AG20443 (cell line): ENCODE results near the gene SHISA7.
"Not testable (repeated sequence)": the region's sequence is repeated elsewhere in the genome, so short reads cannot be mapped to it uniquely, and the experiment has no call there.

ENCODE experiments used
- DNase-seq: peaks from one replicate; pipeline ENCODE4 v3.0.0; 2012; ENCODE audit warnings: low spot score, mixed read lengths

The SHISA7 gene

DNA sequence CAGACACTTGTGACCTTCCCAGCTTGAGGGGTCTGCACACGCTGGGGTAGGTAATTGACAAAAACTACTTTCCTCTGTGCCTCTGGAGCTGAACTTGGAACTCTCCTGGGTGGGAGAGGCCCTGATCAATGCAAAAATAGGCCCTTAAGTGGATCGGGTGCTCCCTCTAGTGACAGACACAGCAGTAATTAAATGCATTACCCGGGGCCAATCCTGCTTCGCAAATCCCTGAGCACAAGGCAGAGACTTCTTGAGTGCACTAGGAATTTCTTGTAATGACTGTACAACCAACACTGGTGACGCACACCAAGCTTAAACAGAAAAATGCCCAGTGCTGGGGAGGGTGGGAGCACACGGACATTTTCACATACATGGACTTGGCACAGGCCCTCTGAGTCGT lies 24.9 kb downstream of the SHISA7 start:
- peak; percentile 88 for DNase-seq

DNA sequence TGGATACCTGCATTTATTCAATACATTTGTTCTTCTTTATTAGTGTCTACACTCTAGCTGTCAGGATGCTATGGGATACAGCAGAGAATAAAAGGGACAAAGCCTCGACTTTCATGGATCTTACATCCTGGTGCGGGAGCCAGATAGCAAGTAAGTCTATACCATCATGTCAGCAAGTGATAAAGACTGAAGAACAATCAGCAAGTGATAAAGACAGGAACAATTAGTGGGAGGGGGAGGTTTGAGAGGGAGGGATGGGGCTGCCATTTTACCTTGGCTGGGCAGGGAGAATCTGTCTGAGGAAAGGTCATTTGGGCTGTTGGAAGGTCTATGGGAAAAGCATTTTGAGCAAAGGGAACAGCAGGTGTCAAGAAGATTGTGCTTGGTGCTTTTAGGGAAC lies 32.9 kb downstream of the SHISA7 start:
- DNase-seq: no peak

DNA sequence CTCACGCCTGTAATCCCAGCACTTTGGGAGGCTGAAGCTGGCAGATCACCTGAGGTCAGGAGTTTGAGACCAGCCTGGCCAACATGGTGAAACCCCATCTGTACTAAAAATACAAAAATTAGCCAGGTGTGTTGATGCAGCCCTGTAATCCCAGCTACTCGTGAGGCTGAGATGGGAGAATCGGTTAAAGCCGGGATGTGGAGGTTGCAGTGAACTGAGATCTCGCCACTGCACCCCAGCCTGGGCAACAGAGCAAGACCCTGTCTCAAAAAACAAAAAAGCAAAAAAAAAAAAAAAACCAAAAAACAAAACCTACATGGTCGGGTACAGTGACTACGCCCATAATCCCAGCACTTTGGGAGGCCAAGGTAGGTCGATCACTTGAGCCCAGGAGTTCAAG lies 33.9 kb downstream of the SHISA7 start:
- not testable (repeated sequence) for DNase-seq

DNA sequence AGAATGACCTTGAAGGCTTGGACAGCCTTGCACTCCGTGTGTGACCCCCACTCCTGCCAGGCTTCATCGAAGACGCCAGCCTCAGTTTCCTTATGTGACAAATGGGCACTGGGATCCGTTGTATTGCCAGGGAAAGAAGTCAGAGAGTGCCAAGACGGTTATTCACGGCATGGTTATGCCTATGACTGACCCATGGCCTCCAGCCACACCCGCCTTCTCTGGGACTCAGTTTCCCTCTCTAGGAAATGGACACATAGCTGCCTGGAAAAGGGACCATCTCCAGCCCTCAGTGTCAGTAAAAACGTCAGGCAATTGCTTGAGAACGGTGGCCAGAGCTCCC lies 34.6 kb downstream of the SHISA7 start:
- no peak for DNase-seq

DNA sequence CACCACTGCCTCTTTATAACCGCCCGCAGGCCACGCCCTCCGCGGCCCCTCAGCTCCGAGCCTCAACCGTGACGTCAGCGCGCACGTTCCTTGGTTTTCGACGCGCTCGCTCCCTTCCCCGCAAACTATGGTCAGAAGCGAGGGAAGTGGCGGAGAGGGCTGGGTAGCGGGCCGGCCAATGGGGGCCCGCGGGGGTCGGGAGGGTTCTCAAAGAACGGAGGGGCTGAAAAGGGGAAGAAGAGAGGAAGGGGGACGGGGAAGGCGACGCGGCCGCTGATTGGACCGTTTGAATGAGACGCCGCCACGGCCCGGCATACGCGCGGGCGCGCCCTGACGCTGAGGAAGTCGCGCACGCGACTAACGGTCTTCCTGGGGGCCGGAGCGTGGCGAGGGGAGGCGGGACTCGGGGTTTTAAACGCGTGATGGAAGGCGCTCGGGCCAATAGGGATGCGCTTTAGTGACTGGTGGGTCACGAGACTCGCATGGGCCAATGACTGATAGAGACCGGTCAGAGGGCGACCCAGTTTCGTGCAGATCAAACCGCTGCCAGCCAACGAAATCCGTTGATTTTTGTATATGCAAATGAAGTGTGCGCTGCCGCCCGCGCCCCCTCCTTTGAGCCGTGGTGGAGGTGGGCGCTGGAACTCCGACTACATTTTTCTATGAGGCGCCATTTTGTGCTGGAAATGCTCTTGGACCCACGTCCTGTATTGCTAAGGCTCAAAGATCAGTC lies 35.1 kb downstream of the SHISA7 start:
- DNase-seq: peak; percentile 99

DNA sequence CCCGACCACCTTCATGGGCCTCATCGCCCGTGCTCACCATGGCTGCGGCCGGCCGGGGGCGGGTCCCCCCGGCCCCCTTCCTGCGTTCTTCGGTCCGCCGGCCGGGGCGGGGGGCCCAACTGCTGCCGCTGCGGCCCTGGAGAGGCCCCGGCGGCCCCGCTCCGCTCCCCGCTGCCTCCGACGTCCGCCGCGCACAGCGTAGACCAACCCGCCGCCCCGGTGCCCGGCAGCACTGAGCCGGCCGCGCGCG lies 35.6 kb downstream of the SHISA7 start, which contains the start of gene UBE2S:
Gene UBE2S, minus strand, starts transcription at position 239 of the 250 bp plus-strand sequence. Its CDS starts 199 bp downstream, at position 40.
- not testable (repeated sequence) for DNase-seq

DNA sequence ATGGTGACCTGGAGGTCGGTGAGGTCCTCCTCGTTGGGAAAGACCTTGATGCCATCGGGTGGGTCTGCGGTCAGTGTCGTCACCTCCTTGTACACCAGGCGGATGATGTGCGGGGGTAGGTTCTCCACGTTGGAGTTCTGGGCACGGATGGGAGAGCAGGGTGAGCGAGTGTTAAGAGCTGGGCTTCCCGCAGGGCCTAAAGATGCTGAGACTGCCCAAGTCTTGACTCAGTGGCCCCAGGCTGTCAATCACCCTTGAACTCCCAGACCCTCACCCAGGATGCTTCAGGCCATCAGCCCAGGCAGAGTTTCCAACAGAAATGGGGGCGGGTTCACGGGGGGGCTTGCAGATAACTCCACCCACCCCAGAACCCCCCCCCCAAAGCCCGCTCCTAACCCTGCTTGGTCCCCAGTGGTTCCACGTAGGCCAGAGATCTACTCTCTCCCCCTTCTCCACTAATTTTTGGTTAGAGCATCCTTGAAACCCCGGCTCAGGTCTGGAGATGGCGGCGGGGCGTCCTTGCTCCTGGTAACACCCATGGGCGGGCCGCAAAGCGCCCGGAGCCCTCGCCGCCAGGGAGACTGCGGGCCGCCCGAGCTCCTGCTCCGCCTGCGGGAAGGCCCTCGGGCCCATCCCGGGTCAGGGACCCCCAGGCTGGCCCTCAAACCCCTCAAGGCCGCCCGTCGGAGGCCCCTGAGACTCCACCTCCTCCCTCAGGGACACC lies 36.1 kb downstream of the SHISA7 start:
- DNase-seq: peak; percentile 68

DNA sequence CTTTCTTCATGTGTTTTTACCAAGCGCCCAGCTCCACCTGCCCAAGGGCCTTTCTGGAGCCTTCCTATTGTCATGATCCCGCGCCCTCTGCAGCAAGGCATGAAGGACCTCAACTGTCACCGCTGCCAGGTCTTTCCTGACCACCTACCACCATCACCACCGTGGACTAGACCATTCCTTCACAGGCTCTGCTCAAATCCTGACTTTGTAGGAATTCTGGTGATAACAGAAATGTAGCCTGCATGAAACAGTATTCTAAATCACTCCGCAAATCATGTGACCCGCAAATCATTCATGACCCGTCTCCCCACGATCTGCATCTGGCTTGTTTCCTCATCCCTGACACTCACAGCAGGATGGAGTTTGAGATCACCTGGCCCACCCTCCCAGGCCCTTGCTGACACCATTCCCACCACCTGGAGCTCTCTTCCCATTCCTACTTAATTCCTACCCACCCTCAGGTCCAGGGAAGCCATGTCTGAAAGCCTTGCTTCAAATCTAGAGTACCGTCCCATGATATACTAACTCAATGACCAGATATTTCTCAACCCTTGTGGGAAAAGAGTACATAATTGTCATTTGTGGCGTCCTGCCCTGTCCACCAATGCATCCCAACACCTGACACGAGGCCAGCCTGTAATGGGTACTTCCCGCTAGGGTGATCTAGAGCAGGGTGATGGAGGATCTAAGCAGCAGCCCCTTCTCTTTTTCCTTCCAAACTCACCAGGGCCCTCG lies 36.8 kb downstream of the SHISA7 start:
- DNase-seq: no peak

DNA sequence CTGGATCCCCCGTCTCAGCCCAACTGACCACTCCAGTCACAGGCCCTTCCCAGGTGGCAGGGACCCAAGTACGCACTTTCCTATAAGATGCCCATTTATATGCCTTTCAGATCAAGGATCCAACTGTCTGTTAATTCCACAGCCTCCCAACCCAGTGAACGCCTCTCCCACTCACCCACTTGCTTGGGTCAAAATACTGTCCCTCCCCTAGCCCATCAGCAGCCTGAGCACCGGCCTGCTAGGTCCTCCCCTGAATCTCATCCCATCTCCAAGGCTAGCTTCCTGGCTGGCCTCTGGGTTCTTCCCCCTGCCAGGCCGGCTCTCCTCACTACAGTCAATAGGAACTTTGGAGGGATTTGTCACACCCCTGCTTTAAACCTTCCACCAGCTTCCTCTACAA lies 37.5 kb downstream of the SHISA7 start:
- no peak for DNase-seq

DNA sequence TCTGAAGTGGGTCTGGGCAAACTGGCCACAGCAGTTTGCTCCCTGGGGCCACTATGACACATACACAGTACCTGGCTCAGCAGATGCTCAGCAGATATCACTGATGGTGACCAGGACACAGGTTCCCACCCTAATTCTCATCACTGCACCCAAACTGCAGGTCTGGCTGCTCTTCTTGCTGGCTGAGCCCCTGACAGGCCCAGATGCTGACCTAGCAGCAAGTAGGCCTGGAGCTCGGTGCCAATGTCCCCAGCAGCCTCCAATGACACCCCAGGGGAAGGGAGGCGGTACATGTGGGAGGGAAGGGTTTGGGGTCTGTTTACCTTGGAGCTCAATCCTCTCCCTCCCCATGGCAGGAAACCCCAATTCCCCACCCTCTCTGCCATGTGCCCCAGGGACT lies 40.6 kb downstream of the SHISA7 start:
- no peak for DNase-seq

DNA sequence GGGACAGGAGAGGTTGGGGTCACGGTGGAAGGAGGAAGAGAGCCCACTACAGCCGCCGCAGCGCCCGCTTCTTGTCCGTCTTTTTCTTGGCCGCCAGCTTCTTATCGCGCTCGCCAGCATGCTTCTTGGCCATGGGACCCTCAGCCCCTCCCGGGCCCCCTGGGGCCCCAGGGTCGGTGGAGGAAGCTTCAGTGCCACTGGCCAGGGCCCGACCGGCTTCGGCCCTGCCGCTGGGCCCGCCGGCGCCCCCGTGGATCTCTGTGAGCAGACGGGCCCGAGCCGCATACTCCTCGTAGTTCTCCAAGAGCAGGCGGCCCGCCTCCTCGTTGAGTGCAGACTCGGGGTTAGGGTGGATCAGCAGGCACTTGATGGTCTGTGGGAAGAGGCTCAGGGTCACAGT lies 41.7 kb downstream of the SHISA7 start:
- DNase-seq: not testable (repeated sequence)

DNA sequence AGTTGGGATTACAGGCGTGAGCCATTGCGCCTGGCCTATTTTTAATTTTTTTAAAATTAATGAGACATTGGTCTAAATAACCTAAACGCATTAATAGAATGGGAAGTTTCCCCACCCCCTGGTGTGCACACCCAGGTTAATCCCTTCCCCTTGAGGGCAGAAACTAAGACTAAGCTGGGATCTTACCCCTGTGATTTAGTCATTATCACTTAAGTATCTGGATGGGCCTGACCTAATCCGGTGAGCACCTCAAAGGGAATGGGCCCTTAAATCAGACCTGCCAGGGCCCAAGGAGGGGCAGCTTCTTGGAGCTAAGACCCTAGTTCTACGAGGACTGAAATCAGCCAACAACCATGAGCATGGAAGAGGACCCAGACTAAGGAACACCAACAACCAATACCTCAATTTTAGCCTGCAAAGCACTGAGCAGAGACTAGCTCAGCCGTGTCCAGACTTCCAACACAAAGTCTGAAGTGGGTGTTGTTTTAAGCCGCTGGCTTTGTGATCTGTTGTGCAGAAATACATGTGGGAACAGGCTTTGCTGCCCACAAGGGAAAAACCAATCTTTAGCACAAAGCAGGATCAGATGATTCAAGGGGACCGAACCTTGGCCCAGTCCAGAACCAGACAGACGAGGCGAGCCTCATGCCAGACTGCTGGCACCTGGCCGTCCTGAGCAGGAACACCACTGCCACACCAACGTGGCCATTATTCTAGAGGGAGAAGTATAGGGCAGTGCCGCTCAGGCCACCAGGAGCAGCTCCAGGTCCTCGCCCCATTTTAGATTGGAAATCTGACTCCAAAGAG lies 42.6 kb downstream of the SHISA7 start:
- DNase-seq: no peak

DNA sequence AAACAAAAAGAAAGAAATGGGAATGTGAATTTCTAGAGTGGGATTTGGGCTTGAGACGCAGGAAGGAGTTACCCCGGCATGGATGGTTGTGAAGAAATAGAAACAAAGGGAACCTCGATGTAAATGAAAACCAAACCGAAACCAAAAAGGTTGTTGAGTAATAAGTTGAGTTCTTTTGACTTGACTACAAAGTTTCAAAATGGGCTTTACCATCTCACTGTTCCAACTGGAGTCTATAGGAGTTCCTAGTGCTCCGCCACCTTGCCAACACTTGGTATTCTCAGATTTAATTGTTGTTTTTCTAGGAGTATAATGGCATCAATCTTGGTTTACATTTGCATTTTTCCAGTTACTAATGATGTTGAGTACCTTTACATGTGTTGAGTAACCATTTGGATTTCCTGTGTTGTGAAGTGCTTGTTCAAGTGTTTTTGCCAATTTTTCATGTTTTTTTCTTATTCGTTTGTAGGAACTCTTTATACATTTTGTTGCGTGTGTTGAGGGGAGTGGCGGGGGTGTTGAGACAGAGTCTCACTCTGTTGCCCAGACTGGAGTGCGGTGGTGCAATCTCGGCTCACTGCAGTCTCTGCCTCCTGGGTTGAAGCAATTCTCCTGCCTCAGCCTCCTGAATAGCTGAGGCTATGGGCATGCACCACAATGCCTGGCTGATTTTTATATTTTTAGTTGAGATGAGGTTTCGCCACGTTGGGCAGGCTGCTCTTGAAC lies 44.7 kb downstream of the SHISA7 start:
- DNase-seq: no peak

DNA sequence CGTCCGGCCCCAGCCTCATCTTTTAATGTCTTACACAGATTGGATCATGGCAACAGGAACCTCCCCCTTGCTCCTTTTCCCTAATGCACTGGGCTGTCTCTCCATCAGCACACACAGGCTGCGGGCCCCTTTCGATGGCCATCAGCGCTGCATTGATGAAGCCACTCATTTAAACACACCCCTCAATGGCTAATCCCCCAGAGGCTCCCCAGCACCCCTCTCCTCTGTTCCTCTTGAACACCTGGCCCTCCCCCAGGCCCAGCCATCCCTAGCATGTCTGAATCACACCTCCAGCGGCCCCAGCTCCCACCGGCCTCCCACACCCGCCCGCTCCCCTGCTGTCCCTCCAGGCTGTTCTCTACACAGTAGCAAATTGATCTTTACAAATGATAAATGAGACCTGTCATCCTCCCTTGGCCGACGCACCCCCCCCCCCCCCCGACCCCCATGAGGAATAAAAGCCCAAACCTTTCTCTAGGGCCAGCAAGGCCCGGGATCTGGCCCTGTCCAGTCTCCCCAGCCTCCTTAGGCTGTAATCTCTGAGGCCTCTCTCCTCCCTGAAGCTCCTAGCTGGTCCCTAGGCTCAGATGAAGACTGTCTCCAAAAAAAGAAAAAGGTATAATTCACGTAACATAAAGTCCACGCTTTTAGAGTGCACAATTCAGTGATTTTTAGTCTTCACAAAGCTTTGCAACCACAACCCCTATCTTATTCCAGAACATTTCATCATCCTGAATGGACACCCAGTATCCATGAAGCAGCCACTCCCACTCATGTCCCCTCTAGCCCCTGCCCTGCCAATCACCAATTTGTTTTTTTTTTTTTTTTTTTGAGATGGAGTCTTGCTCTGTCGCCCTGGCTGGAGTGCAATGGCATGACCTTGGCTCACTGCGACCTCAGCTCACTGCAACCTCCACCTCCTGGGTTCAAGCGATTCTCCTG lies 50.0 kb downstream of the SHISA7 start:
- no peak for DNase-seq

DNA sequence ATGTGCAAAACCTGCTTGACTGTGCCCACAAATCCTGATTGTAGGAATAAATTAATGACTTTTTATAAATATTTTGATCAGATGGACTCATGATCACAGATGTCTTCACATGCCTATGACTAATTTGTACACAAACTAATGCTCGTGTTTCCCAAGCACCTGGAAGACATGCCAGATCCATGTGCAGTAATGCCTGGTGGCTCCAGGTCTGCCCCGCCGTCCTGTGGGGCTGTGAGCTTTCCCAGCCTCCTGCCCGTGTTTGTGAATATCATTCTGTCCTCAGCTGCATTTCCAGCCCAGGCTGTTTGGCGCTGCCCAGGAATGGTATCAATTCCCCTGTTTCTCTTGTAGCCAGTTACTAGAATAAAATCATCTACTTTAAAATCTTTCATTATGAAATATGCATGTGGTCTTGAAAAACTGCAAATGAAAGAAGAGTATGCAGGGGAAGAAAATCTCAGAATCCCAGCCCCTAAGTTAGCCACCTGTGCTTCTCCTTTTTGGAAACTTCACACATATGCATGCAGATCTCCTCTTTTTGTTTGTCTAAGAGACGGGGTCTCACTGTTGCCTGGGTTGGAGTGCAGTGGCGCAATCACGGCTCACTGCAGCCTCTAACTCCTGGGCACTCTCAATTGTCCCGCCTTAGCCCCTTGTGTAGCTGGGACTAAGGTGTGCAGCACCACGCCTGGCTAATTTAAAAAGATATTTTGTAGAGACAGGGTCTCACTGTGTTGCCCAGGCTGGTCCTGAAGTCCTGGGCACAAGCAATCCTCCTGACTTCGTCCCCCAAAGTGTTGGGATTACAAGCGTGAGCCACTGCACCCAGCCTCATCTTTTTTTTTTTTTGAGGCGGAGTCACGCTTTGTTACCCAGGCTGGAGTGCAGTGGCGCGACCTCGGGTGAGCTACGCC lies 51.1 kb downstream of the SHISA7 start:
- no peak for DNase-seq

DNA sequence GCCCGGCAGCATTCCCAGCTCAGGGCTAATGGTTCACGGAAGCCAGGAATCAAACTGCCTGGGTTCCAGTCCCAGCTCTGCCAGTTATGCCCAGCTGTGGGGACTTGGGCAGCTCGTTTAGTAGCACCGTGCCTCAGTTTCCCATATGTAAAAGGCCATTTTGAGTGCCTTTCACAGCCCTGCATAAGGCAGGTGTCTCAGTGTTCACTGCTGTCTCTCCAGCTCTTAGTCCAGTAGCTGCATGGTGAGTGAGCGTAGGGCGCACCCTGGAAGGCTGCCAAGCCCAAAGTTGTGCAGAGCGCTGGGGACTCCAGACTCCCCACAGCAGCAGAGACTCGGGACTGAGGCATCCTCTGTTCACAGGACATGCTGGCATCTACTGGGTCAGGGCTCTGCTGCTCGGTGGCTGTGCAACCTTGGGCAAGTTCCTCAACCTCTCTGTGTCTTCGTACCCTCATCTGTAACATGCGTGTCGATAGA lies 51.9 kb downstream of the SHISA7 start:
- no peak for DNase-seq

DNA sequence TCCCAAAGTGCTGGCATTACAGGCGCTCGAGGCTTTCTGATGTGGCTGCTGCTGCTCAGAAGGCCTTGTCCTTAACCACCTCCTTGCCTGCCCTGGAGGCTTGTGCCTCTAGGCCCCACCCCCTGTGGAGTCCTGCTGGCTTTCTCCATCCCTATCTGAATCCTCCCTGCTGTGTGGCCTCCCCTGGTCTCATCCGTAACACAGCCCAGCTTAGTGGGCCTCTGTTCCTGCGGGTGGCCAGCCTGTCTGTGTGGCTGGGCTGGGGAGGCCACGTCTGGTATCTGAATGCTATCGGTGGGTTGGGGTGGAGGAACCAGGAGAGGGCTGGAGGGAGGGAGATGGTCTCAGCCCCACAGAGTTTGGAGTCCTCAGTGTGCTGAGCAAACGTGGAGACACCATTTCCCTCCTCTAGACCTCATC lies 52.6 kb downstream of the SHISA7 start:
- DNase-seq: no peak

DNA sequence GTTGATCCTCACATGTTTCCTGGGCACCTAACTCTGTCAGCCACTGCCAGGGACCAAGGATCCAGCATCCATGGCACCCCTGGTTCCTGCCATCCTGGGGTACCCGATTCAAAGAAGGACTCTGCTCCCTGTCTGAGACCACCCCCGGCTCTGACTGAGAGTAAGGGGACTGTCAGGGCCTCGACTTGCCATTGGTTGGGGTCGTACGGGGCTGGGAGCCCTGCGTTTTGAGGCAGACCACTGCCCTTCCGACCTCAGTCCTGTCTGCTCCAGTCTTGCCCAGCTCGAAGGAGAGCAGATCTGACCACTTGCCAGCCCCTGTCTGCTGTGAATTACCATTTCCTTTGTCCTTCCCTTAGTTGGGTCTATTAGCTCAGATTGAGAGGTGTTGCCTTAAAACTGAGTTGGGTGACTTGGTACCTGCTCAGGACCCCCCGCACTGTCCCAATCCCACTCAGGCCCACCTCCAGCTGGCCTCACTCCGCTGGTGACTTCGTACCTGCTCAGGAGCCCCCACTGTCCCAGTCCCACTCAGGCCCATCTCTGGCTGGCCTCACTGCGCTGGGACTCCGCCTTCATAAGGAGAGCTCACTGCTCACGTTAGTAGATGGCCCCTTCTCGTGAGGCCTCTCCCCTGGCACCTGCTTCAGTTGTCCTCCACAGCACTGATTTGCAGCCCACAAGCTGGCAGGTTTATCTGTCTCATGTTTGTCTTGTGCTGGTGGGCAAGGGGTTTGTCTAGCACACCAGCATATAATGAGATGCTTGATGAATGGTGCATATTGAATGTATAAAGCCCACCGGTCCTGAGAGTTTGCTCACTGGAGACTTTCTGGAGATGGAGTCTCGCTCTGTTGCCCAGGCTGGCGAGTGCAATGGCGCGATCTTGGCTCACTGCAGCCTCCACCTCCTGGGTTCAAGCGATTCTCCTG lies 53.4 kb downstream of the SHISA7 start:
- DNase-seq: no peak
